ENCODE measurements around the gene LAMA3. TPM values are rescaled to one million over a fixed set of nuclear protein-coding genes. Genes with fewer than 3 reads are reported as not detected.

Gene LAMA3
- total and polyA plus RNA-seq, 12 donors = 1.6 to 10.2 (median 4.0) TPM

DNA sequence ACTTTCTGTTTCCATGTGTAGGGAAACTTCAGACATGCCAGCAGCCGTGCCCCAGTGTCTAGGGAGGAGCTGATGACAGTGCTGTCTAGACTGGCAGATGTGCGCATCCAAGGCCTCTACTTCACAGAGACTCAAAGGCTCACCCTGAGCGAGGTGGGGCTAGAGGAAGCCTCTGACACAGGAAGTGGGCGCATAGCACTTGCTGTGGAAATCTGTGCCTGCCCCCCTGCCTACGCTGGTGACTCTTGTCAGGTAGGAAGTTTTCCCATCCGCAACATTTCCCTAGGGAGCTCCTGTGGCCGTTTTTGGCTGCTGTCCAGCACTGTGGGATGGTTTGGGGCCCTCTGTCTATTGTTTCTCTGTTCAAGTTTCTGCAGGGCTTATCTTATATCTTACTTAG, 182.2 kb downstream of the LAMA3 start:
- Histone ChIP-seq H3K27ac (no peak overlapping the region), H3K4me3 (no peak overlapping the region), H3K9me3 (replicated peaks in 1 of 3) (no peaks in the 10 kb centered on the region), H3K27me3 (no peaks in the 10 kb centered on the region), H3K4me1 (replicated peaks in 1 of 2) (no peaks in the 10 kb centered on the region), H3K36me3 (replicated peaks in 1 of 2) (no peaks in the 10 kb centered on the region)
- no peak for TF ChIP-seq POLR2A (IDR thresholded peaks at IDR 0.05)
- TF ChIP-seq, protein P1, sequence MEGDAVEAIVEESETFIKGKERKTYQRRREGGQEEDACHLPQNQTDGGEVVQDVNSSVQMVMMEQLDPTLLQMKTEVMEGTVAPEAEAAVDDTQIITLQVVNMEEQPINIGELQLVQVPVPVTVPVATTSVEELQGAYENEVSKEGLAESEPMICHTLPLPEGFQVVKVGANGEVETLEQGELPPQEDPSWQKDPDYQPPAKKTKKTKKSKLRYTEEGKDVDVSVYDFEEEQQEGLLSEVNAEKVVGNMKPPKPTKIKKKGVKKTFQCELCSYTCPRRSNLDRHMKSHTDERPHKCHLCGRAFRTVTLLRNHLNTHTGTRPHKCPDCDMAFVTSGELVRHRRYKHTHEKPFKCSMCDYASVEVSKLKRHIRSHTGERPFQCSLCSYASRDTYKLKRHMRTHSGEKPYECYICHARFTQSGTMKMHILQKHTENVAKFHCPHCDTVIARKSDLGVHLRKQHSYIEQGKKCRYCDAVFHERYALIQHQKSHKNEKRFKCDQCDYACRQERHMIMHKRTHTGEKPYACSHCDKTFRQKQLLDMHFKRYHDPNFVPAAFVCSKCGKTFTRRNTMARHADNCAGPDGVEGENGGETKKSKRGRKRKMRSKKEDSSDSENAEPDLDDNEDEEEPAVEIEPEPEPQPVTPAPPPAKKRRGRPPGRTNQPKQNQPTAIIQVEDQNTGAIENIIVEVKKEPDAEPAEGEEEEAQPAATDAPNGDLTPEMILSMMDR (IDR thresholded peaks at IDR 0.05) = no peak
- intact Hi-C loops (cut with DNase I) = no loop called here
- 52 to 66% (median 55%) methylated on average over 7 of the region's 7 CpGs for WGBS, 4 donors
- no peak for DNase-seq

DNA sequence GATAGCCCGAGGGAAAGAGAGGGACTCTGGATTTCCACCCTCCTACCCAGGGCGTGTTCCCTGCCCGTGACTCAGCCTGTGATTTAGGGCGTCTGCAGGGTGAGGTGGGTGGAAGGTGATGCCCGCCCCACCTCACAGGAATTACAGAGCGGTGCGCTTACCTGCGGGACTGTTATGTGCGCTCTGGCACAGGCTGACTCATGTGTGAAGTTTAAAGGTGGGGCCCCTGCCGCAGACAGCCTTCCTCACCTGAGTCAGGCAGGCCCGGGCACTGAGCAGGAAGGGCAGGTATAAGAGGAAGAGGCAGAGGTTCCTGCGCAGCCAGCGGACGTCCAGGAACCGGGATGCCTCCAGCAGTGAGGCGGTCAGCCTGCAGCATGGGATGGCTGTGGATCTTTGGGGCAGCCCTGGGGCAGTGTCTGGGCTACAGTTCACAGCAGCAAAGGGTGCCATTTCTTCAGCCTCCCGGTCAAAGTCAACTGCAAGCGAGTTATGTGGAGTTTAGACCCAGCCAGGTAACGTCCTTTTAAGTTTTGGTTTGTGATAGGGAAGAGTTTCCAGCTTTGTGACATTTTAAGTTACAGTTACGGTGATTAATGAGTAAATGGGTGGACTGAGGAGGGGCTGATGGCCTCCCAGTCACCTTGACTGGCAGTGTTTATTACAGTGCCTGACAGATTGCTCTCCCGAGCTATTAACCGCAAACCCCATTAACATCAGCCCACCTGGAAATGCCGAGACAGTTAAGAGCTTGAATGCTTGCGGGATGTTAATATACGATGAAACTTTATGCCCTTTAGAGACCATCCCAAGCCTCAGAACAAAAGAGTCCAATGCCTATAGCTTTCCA, 183.7 kb downstream of the LAMA3 start:
- Histone ChIP-seq H3K9me3 (replicated peaks in 1 of 3) (no peaks in the 10 kb centered on the region), H3K4me3 (no peak overlapping the region), H3K36me3 (replicated peaks in 1 of 2) (no peaks in the 10 kb centered on the region), H3K4me1 (replicated peaks in 1 of 2) (no peaks in the 10 kb centered on the region), H3K27ac (no peak overlapping the region), H3K27me3 (no peaks in the 10 kb centered on the region)
- no peak for TF ChIP-seq POLR2A (IDR thresholded peaks at IDR 0.05)
- TF ChIP-seq, protein P1 (IDR thresholded peaks at IDR 0.05) = no peak
- DNase-seq = no peak
- whole genome bisulfite sequencing, 4 donors = 83 to 88% (median 85%) methylated on average over 20 to 25 of the region's 25 CpGs
- intact Hi-C loops (cut with DNase I) = no loop called here

DNA sequence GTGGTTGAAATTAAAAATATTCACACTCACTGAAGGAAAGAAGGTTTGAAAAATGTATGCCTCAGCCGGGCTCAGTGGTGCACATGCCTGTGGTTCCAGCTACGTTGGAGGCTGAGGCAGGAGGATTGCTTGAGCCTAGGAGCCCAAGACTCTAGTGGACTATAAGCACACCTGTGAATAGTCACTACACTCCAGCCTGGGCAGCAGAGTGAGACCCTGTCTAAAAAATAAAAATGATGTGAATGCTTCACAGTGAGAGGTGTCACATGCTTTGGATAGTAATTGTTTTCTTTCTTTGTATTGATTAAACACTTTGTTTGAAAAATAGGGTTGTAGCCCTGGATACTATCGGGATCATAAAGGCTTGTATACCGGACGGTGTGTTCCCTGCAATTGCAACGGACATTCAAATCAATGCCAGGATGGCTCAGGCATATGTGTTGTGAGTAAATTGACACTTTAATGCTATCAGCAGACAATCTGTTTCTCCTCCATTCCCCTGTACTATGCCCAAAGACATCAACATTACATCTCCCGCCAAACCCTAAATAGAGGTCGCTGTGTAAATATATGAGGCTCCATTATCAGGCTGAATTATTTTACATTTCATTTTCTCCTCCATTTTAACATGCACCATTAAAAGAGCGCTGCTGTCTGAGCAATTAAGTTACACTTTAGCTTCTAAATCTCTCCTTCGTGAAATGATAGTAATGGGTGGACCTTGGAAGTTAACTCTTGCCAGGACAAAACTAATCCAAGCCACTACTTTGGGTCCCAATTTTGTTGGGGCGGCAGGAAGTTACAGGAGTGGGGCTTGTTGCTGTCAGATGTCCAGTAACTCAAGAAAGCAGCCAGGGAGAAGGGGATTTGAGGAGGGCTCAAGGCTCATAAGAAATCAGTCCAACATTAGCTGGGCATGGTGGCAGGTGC, 187.0 kb downstream of the LAMA3 start:
- no peak overlapping the region for H3K4me3 ChIP-seq
- intact Hi-C loops (cut with DNase I) = no loop called here
- no peaks in the 10 kb centered on the region for H3K27me3 ChIP-seq
- H3K27ac ChIP-seq = no peak overlapping the region
- 85 to 92% (median 88%) methylated on average over 11 of the region's 11 CpGs for WGBS, 4 donors
- no peaks in the 10 kb centered on the region for H3K4me1 ChIP-seq (replicated peaks in 1 of 2)
- no peak for DNase-seq
- no peaks in the 10 kb centered on the region for H3K9me3 ChIP-seq (replicated peaks in 1 of 3)
- H3K36me3 ChIP-seq (replicated peaks in 1 of 2) = no peaks in the 10 kb centered on the region
- TF ChIP-seq, protein P1 (IDR thresholded peaks at IDR 0.05) = no peak
- TF ChIP-seq POLR2A (IDR thresholded peaks at IDR 0.05) = no peak

DNA sequence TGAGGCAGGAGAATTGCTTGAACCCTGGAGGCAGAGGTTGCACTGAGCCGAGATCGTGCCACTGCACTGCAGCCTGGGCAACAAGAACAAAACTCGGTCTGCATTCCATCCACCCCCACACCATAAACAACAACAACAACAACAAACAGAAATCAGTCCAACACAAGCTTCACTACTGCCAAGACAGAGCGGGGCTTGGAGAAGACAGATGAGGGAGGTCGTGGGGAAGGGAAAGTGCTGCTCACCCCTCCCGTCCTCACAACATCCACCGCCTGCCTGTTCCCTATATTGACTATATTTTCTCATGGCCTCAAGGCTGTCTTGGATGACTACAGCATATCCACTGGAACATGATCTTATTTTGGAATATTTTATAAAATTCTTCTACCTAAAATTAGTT, 187.7 kb downstream of the LAMA3 start:
- Histone ChIP-seq H3K27ac (no peak overlapping the region), H3K36me3 (replicated peaks in 1 of 2) (no peaks in the 10 kb centered on the region), H3K27me3 (no peaks in the 10 kb centered on the region), H3K9me3 (replicated peaks in 1 of 3) (no peaks in the 10 kb centered on the region), H3K4me1 (replicated peaks in 1 of 2) (no peaks in the 10 kb centered on the region), H3K4me3 (no peak overlapping the region)
- intact Hi-C loops (cut with DNase I) = no loop called here
- 77 to 86% (median 83%) methylated on average over 7 of the region's 7 CpGs for WGBS, 4 donors
- TF ChIP-seq POLR2A (IDR thresholded peaks at IDR 0.05) = no peak
- TF ChIP-seq, protein P1 (IDR thresholded peaks at IDR 0.05) = no peak
- no peak for DNase-seq

Data from adrenal gland (tissue), 12 donors.